GM21381 (cell line): Measurements from ENCODE around the gene POU2F1.
"Not testable (repeated sequence)": the region's sequence is repeated elsewhere in the genome, so short reads cannot be mapped to it uniquely, and the experiment has no call there.

ENCODE experiments used
- ATAC-seq: cut with Tn5 transposase; IDR thresholded peaks from one replicate; pipeline ENCODE4 v1.9.1; 2021; ENCODE audit warnings: mild to moderate bottlenecking, moderate library complexity; ENCODE audit not compliant: unreplicated experiment

The POU2F1 gene

DNA sequence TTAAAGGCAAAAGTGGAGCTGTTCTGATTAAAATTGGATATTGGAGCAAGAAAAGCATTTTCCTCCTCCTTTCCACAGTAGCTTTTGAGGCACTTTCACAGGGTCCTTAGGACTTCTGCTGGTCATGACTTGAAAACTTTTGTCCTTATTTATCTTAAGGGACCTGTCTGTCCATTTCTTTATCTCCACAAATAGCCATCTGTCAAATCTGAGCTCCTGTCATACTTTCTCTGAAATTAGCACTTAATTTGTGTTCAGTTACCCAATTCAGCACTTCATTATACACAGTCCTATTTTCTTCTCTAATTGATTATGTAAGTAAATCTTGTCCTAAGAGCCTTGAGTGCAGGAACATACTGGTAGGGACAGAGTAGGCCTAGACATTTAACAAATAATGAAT is 9.8 kb downstream of the POU2F1 start:
- ATAC-seq = no peak

DNA sequence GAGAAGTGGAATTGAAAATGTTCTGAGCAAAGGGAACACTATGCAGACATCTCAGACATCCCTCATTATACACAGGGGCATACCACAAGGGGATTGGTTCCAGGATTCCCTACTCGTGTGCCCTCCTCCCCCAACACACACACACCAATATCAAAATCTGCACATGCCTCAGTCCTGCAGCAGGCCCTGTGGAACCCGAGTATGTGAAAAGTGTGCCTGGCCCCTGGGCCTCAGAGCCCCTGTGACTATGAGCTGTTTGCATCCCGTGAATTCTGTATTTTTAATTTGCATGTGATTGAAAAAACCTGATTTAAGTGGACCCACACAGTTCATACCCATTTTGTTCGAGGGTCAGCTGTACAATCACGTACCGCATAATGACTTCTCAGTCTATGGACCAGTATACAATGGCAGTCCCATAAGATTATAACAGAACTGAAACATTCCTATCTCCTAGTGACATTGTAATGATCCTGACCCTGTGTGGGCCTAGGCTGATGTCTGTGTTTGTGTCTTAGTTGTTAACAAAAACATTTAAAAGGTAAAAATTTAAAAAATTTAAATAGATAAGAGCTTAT is 11.3 kb downstream of the POU2F1 start:
- no peak for ATAC-seq

DNA sequence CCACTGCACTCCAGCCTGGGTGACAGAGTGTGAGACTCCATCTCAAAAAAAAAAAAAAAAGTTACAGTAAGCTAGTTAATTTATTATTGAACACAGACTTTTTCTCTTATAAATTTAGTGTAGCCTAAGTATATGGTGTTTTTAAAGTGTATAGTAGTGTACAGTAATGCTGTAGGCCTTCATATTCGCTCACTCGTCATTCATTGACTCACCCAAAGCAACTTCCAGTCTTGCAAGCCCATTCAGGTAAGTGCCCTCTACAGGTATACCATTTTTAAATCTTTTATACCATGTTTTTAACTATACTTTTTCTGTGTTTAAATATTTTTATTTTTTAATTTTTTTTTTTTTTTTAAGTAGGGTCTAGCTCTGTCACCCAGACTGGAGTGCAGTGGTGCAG is 12.1 kb downstream of the POU2F1 start:
- no peak for ATAC-seq

DNA sequence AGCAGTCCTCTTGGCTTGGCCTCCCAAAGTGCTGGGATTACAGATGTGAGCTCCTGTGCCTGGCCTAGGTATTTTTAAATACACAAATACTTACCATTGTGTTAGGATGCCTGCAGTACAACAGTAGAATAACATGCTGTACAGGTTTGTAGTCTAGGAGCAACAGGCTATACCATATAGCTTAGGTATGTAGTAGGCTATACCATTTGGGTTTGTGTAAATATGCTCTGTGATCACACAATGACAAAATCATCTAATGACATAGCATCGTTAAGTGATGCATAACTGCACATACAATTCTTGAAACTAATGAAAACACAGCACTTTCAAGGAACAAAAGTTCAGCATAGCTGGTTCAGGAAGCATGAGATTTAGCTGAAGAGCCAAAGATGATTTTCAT is 12.7 kb downstream of the POU2F1 start:
- no peak for ATAC-seq

DNA sequence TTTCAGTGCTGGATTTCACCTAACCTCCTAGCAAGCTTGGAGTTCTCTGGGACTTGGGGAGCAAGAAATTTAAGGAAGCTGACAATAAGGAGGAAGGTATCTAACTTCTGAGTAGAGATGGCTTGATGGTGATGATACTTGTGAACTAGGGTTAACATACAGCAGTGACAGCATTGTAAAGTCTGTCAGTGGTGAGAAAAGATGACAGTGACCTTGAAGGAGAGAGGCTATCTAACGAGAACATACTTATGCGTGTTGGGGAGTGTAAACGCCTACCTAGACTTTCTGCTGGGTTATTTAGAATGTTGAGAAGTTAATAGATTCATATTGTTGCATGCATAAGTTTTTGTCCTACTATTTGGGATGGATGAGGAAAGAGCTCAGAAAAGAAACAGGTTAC is 16.3 kb downstream of the POU2F1 start:
- no peak for ATAC-seq

DNA sequence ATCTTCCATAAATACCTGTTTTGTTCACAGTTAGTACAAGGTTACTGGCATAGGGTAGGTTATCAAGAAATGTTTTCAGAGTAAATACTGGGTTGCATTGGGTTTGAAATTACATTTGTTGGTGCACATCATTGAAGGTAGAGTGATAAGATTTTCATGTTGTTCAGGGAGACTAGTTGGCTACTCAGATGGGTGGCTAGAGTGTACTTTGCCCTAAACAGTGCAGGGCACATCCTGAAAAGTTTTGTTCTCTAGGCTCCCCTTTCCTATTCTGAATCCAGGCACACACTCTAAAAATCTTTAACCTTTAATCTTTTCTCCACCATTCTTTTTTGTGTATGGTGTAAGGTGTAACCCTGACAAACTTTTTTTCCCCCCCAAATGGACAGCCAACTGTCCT is 18.0 kb downstream of the POU2F1 start:
- ATAC-seq = no peak

DNA sequence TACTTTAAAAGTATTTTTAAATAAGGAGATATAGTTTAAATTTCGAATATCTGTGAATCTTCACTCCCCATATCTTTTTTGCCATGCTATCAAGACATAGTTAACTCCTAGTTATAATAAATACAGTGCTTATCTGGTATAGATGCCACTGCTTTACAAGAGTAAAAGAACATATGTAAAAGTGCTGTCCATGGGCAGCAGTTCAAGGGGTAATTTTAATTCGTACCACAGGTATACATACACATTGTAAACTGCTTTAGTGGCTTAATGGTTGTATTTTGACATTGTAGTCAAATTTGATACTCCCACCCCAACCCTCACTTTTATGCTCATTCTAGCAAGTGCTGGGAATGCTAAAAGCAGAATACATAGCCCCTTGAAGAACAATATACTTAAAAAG is 18.6 kb downstream of the POU2F1 start:
- ATAC-seq = no peak

DNA sequence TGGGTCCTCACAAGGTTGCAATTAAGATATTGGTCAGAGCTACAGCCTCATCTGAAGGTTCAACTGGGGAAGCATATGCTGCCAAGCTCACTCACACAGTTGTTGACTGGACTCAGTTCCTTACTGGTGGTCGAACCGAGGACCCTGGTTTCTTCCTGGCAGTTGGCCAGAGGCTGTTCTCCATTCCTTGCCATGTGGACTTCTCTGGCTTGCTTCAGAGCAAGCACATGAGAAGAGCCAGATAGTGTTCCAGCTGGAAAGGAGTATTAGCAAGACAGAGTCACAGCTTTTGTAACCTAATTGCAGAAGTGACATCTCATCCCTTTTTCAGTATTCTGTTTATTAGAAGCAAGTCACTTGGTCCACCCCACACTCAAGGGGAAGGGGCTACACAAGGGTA is 23.6 kb downstream of the POU2F1 start:
- no peak for ATAC-seq

DNA sequence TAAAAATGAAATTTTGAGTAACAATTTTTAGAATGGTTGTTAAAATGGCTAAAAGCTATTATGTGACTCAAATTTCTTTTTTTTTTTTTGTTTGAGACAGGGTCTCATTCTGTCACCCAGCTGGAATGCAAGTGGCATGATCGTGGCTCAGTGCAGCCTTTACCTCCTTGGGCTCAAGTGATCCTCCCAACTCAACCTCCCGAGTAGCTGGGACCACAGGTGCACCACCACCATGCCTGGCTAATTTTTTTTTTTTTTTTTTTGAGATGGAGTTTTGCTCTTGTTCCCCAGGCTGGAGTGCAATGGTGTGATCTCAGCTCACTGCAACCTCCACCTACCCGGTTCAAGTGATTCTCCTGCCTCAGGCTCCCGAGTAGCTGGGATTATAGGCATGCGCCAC is 24.5 kb downstream of the POU2F1 start:
- not testable (repeated sequence) for ATAC-seq

DNA sequence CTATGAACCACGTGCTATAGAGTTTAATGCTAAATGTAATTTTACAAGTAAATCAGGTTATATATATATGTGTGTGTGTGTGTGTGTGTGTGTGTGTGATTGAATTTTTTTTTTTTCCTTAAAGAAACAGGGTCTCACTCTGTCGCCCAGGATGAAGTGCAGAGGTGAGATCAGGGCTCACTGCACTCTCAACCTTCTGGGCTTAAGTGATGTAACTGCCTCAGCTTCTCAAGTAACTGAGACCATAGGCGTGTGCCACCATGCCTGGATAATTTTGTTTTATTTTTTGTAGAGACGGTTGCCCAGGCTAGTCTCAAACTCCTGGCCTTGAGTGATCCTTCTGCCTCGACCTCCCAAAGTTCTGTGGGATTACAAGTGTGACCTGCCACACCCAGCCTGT is 26.3 kb downstream of the POU2F1 start:
- ATAC-seq = no peak

DNA sequence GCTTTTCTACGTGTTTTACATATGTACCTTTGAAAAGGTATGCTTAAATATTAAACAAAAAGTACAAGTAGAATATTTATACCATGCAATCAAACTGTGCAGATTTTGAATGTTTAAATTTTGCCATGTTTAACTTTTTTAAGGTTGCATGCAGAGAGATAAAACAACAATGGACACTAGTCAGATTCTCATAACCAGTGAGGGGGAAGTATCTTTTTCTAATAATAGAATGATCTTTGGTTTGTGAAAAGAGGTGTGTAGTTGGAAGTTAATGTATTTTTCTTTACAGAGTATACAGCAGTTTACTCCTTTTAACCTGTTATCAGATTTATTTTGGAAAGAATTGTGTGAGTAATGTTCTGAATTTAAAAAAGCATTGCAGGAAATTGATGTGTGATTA is 27.1 kb downstream of the POU2F1 start:
- ATAC-seq = no peak

DNA sequence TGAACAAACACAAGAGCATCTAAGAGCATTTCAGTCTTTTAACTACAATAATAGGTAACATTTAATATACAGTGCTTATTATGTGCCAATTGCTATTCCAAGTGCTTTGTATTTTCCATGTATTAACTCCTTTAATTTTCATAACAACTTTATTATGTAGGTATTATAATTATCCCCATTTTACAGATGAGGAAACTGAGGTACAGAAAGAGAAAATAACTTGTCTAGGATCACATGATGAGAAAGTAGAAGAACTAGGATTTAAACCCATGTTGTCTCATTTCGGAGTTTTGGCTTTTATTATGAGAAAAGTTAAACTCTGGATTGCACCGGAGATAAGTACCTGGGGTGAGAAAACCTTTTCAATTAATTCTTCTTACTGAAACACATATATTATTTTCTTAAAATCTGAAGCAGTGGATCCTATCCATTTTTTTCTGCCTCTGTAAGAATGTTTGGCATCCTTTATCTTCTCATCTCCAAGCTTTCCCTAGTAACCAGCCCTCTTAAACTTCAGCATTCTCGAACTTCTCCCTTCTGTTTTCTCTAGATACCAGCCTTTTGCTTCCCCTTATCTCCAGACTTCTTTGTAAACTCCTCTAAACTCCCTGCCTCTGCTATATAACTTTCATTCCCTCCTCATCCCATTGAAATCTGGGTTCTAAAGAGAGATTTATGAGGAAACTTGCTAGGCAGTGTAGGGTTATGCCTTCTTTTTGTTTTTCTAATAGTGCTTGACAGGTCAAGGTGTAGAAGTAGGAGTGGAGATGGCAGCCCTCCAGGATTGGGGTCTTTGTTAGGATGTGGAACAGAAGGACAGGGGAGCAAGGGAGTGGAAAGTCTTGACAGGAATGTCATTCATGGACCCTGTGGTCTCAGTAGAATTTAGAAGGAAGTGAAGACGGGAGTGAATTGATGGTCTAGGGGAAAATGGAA is 28.3 kb downstream of the POU2F1 start:
- no peak for ATAC-seq

DNA sequence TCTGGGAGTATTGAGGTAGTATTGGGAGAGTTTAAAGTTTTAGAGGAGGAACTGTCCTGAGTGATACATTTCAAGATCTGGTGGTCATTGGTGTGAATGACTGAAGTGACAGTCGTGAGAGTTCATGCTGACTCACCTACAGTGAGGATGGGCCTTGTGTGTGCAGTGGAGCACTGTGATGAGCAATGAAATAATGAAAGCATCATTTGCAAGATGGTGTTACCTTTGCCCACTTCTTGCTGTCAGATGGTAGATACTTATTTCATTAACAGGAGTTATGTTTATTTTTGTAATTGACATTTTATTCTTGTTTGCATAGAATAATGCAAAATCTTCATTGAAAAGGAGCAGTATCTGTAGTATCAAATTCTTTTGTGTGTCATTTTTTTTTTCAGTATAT is 29.0 kb downstream of the POU2F1 start:
- ATAC-seq = peak; percentile 55

DNA sequence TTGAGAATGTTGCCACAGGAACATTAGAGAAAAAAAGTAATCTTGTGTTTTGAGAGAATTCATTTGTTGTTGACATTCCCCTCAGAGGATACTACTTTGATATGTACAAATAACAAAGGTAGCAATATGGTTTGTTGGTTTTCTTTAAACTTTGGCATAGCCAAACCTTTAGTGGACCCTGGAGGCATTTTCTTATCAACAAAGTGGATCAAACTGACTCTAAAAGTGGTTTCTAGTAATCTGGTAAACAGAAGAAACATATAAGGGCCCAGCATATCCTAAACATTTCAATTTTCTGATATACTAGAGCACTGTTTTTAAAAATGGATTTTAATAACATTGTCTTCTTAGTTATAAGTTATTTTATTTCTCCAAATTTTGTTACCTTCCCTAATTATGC is 29.8 kb downstream of the POU2F1 start:
- ATAC-seq = no peak

DNA sequence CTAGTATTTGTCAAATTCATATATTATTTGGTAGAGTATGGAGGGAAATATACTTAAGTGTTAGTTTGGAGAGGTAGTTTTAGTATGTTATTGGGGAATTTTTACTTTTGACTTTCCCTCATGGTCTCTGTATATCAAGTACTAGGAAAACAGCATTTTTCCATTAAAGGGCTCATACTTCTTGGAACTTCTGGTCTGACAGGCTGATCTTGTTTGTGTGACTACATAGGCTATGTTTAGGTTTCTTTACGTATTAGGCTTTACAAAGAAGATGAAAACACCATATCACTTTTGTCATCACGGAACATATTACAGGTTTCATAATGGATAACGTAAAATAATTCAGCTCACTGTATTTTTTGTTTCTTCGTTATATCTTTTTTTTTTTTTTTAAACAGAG is 30.8 kb downstream of the POU2F1 start:
- no peak for ATAC-seq

DNA sequence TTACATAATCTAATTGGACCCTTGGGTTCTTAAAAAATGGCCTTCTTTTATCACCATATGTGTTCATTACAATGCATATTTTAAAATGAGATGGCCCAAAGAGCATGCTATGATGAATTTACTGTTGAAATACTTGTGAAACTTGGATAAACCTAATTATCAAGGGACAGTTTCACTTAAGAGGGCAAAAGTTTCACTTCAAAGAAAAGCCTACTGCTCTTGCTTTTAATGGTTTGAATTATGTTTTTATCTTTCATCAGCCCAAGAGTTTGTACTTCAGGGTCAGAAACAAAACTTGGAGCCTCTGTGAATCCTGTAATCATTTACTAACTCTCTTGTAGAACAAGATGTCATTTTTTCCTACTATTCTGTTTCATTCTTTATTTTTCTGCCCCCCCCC is 32.3 kb downstream of the POU2F1 start:
- ATAC-seq = no peak

DNA sequence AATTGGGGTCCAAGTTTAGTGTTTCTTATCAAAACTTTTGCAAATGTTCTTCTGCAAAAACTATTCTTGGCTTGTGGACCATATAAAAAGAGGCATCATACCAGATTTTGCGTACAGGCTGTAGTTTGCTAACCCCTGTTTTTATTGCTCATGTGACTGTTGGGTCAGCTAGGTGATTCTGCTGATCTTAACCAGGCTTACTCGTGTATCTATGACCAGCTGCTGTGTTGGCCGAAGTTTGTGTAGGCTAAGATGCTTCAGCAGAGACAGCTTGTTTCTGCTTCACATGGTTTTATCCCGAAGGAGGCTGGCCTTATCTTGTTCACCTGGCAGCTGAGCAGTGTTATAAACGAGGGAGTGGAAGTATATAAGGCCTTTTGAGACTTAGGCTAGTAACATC is 38.2 kb downstream of the POU2F1 start:
- ATAC-seq = no peak

DNA sequence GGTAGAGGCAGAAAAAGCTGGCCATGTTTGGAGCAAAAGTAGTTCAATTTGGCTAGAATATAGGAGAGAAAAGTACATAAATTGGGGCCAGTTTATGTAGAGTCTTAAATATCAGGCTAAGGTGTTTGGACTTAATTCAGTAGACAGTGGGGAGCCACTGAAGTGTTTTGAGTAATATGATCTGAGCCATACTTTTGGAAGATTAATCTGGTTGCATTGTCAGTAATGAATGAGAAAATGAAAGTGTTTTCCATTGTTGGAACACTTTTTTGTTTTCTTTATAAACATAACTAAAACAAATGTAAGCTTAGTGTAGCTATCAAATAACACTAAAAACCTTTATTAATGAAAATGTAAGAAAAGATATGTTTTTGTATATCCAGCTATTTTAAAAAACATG is 42.1 kb downstream of the POU2F1 start:
- ATAC-seq = no peak

DNA sequence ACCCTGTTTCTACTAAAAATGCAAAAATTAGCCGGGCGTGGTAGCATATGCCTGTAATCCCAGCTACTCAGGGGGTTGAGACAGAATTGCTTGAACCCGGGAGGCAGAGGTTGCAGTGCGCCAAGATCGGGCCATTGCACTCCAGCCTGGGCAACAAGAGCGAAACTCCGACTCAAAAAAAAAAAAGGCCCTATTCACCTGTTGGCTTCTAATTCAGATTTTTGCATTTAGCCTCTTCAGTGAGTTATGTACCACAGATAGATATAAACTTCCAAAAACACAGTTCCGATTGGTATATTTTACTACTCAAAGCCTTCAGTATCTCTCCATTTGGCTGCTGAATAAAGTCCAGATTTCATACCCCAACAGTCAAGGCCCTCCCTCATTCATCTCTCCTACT is 42.7 kb downstream of the POU2F1 start:
- ATAC-seq = no peak

DNA sequence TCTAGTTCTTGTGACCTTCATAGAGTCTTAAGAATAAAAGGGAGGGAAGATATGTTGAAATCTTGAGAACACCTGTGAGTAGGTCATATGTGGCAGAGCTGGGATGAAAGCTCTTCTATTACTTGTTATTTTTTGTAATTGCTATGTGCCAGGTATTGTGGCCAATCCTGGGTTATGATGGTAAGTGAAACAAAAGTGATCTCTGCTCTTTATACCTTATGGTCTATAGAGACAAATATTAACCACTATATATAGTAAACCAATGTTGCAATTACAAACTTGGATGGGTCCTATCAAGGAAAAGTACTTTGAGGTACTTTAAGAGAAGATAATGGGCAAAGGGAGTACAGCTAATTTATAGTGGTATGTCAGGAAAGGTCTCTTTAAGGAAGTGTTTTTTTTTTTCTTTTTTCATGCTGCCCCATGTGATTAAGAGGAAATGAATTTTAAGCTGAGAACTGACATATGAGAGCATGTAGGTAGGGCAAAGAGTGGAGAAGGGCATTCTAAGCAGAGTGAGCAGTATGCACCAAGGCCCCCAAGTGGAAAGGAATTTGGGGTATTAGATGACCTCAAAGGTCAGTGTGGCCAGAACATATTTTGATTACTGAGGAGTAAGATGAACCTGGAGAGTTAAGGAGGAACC is 43.3 kb downstream of the POU2F1 start:
- ATAC-seq = no peak

DNA sequence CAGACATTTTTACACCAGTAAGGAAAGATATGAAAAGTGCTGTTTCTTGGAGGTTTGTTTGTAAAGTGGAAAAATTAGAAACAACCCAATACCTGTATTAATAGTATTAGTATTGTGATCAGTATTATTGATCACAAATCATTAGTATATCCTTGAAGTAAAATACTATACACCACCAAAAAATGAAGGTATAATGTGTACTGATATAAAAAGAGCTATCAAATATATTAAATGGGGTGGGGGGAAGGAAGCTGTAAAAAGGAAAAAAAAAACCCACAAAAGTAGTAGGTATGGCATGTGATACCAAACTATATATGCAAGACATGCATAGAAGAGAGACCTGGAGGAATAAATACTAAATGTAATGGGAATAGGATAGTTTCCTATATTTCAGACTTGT is 46.3 kb downstream of the POU2F1 start:
- ATAC-seq = no peak

DNA sequence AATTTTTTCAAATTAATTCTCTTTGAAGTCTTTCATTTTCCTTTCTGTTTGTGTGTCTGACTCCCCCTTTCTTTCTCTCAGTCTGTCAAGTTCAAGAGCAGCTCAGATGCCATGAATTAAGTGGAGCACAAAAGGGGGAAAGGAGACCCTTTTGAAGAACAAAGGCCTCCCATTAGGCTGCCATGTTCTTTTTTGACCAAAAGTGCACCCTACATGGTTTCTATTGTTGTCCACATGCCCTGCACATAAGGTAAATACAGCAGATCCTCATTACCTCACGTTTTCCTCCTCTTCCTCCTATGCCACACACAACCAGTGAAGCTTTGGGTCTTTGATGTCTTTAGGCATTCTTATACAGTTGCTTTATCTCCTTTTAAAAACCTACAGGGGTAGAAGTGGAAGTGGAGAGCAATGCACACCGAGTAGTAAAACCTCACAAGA is 47.7 kb downstream of the POU2F1 start:
- no peak for ATAC-seq
